ENCODE data around the gene C1orf52. TPM values are rescaled to one million over a fixed set of nuclear protein-coding genes. Genes with fewer than 3 reads are reported as not detected.
A peak's percentile ranks its signal among the peaks of the same experiment; 100 is the strongest.

Gene C1orf52
- 10 to 100 TPM; 46.5 to 70.6 (median 53.2) TPM for polyA plus RNA-seq (ENCODE audit: insufficient read depth in 1 of 5, insufficient read length in 5 of 5, low replicate concordance in 1 of 5)
- long read RNA-seq, donor 1, transcript C1orf52-203 (3 exons, 1,219 nt), result minor isoform, 16 of 56 reads
- long read RNA-seq, donor 1, transcript C1orf52-201 (4 exons, 3,391 nt), result major isoform, 29 of 56 reads
- long read RNA-seq, donor 1, partial matches to known transcripts, result 11 of 56 reads
- long read RNA-seq, donor 1, other reads (novel, unspliced or antisense), result 0 of 56 reads
- long read RNA-seq, donor 2, transcript C1orf52-203 (3 exons, 1,219 nt), result minor isoform, 6 of 21 reads
- long read RNA-seq, donor 2, transcript C1orf52-201 (4 exons, 3,391 nt), result major isoform, 15 of 21 reads
- long read RNA-seq, donor 2, partial matches to known transcripts, result 0 of 21 reads
- long read RNA-seq, donor 2, other reads (novel, unspliced or antisense), result 0 of 21 reads
- long read RNA-seq, donor 3, transcript C1orf52-201 (4 exons, 3,391 nt), result major isoform, 18 of 123 reads
- long read RNA-seq, donor 3, transcript C1orf52-203 (3 exons, 1,219 nt), result minor isoform, 8 of 123 reads
- long read RNA-seq, donor 3, partial matches to known transcripts, result 97 of 123 reads
- long read RNA-seq, donor 3, other reads (novel, unspliced or antisense), result 0 of 123 reads
- long read RNA-seq, donor 4, transcript C1orf52-203 (3 exons, 1,219 nt), result minor isoform, 8 of 23 reads
- long read RNA-seq, donor 4, transcript C1orf52-201 (4 exons, 3,391 nt), result major isoform, 10 of 23 reads
- long read RNA-seq, donor 4, partial matches to known transcripts, result 5 of 23 reads
- long read RNA-seq, donor 4, other reads (novel, unspliced or antisense), result 0 of 23 reads
- long read RNA-seq, donor 5, transcript C1orf52-203 (3 exons, 1,219 nt), result major isoform, 25 of 49 reads
- long read RNA-seq, donor 5, transcript C1orf52-201 (4 exons, 3,391 nt), result minor isoform, 24 of 49 reads
- long read RNA-seq, donor 5, partial matches to known transcripts, result 0 of 49 reads
- long read RNA-seq, donor 5, other reads (novel, unspliced or antisense), result 0 of 49 reads
- long read RNA-seq, donor 6, transcript C1orf52-201 (4 exons, 3,391 nt), result major isoform, 20 of 71 reads
- long read RNA-seq, donor 6, transcript C1orf52-203 (3 exons, 1,219 nt), result minor isoform, 9 of 71 reads
- long read RNA-seq, donor 6, partial matches to known transcripts, result 42 of 71 reads
- long read RNA-seq, donor 6, other reads (novel, unspliced or antisense), result 0 of 71 reads
- long read RNA-seq, donor 7, transcript C1orf52-201 (4 exons, 3,391 nt), result major isoform, 15 of 34 reads
- long read RNA-seq, donor 7, transcript C1orf52-203 (3 exons, 1,219 nt), result minor isoform, 12 of 34 reads
- long read RNA-seq, donor 7, partial matches to known transcripts, result 7 of 34 reads
- long read RNA-seq, donor 7, other reads (novel, unspliced or antisense), result 0 of 34 reads
- long read RNA-seq, donor 8, transcript C1orf52-203 (3 exons, 1,219 nt), result minor isoform, 5 of 17 reads
- long read RNA-seq, donor 8, transcript C1orf52-201 (4 exons, 3,391 nt), result major isoform, 12 of 17 reads
- long read RNA-seq, donor 8, partial matches to known transcripts, result 0 of 17 reads
- long read RNA-seq, donor 8, other reads (novel, unspliced or antisense), result 0 of 17 reads

DNA sequence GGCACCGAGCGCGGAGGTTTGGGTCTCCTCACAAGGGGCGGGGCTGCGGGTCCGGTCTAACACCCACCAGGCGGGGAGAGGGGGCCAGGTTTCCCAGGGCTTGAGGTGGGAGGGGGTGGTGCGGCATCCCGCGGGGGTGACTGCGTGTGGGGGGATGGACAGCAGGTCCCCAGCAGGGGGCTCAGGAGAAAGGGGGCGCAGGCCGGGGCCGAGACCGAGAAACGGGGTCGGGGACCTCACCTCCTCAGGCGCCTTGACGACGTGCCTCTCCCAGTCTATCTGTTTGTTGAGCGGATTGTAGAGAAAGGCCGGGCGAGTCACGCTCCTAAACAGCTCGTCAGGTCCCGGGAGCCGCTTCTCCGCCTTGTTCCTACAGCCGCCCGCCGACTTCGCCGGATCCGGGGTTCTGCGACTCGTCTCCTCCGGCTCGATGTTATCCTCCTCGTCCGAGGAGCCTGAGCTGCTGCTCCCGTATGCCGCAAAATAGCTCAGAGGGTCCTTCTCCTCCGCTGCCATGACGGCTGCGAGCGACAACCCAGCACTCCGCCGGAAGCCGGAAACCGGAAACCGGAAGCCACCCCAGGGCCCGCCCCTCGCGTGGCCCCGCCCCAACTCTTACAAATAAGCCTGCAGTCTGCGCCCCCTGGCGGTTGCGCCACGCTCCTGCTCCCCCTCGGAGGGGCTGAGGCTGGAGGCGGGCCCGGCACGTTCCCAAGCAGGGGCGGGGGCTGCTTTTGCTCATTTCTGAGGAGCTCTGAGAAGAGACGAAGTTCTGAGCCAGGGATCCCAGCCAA lies at the start of gene C1orf52:
Gene C1orf52, minus strand, starts transcription at position 545 of the 794 bp plus-strand sequence. Its CDS starts 29 bp downstream, at position 516.
- DNase-seq, result peak; percentile 97 to 98

DNA sequence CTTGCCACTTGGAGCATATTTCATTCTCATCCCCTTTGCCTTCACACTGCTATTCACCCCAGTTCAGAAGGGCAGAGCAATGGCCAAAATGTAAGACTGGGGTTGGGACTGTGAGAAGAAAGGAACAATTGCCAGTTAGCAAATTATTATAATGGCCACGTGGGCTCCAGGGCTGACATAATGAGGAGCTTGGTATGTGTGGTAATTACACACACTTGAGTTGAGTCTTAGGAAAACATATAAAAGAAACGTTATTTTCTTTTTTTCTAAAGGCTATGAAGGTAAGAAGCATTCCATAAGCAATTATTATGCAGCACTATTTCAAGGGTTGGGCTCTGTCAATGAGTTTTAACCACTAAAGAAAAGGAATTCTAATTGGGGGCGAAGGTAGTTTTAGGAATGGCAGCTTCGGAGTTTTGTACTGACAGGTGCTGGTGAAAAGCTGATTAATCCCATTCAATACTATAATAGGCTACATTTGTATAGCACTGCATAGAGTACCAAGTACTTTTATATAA lies 49.4 kb upstream of the C1orf52 start:
- no peak for DNase-seq

DNA sequence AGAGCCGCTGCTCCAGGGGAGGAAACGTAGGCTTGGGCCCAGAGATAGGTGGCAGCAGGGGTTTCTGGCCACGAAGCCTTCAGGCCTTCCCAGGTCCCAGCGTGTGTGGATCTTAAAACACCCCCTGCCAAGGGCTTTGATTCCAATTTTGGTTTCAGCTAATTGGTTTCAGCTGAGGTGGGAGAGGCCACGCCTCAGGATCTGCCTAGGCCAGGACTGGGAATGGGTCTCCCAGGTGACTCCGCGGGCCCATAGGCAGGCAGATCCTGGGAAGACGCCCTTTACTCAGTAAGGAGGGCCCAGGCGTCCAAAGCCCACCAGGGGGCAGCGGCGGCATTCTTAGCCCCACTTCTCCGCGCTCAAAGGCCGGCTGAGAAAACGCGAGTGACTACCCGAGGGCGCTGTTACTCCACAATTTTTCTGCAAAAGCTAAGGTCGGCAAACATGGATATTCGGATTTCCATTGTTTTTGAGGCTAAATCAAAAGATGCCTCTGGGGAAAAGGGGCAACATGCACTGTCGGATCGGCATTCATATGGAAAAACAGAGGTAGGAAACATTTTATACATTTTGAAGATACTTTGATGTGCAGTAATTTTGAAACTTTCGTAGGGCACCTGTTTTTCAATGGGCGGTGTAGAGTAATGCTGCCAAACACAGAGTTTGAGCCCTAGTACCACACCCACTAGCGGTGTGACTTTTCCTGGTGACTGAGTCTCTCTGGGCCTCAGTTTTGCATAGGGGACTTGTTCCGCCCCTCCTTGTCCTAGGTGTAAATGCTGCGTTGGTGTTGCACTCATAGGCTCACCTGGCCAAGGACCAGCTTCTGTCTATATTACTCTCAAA lies 48.7 kb upstream of the C1orf52 start:
- DNase-seq, result peak; percentile 82 to 88

DNA sequence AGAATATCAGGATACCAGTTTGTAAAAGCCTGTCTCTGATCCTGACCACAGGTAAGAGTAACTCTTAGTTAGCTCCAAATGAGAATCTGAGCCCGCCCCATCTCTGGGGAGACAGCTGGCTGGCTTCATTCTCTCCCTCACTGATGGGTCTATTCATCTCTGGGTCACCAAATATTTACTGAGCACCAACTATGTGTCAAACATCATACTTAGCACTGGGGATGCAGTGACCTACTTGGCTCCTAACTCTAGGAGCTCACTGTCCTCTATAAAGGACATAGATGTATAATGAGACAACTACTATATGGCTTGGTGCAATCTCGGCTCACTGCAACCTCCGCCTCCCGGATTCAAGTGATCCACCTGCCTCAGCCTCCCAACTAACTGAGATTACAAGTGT lies 46.8 kb upstream of the C1orf52 start:
- DNase-seq, result no peak

DNA sequence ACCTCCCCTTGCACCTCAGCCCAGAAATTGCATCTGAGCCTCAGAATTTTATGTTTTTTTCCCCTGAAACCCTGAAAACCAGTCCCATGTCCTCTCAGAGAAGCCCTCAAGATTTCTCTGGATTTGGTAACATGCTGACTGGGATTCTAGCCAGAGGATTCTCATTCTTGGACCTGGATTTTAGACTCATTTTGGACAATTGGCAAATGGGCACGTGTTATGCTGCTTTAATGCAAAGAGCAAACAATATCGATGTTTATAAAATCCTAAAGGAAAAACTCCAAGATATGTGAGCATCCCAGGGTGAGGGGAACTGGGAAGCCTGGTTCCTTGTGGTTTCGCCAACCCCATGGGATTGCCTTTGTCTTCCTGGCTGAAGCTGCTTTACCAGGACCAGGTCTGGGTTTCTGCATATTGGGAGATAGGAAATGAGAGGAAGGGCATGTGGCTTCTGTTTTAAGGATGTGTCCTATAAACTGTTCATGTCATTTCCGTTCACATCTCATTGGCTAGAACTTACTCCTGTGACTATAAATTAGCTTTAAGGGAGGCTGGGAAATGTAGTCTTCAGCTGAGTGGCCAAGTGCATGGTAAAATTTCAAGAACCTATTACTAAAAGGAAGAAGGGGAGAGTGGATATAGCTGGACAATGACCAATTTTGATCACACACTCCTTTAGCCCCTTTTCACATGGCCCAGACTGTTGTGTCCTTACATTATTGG lies 44.1 kb upstream of the C1orf52 start:
- no peak for DNase-seq

DNA sequence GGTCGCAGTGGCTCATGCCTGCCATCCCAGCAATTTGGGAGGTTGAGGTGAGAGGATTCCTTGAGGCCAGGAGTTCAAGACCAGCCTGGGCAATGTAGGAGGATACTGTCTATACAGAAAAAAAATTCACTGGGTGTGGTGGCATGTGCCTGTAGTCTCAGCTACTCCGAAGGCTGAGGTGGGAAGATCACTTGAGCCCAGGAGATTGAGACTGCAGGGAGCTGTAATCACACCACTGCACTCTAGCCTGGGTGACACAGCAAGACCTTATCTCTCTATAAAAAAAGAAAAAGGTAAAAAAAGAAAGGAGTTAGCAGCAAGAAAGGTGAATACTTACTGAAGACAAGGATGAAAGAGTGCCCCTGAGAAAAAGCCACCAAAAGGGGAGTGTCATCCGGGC lies 40.7 kb upstream of the C1orf52 start:
- no peak for DNase-seq

DNA sequence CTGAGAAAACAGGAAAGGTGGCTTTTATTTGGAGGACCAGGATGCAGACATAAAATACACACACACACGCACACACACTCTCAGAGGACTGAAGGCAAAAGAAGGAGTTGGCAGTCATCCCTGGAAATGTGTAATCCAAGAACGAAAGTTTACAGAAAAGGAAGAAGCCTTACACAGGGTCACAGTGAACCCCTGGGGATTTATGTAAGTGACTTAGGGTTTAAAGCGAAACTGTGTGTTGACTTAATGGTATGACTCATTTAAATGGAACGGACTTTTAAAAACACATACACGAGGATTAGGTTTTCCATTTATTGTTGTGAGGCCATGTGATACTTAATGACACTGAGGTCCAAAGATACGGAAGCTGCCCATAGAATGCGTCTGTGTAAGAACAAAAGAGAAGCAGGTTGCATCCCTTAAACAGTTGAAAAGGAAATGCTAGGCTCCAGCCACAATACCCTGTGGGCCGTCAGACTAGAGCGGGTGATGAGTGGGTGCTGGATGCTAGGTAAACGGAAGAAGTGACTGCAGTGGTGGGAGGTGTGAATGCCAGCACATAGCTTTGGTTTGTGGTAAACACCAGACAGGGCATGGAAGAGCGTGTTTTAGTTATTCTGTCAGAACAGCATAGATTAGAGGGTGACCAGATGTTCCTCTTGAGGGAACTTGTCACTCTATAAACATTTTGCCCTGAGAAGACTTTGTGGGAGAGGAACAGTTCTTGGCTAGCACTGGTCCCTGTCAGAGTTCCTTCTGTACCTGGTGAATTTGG lies 38.6 kb upstream of the C1orf52 start:
- DNase-seq, result peak; percentile 87 to 91

DNA sequence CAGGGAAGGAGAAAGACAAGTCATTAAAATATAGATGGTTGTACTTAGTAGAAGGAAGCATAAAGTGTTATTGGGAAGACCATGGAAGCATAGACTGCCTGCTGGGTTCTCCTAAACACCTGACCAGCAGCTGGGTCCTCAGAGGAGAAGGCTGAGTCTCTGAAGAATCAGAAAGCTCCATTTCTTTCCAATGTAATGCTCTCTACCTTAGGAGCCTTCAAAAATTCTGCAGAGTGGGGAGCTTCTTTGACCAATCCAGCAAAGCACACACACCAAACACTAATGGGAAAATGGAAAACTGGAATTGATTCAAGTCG lies 38.0 kb upstream of the C1orf52 start:
- DNase-seq, result no peak

DNA sequence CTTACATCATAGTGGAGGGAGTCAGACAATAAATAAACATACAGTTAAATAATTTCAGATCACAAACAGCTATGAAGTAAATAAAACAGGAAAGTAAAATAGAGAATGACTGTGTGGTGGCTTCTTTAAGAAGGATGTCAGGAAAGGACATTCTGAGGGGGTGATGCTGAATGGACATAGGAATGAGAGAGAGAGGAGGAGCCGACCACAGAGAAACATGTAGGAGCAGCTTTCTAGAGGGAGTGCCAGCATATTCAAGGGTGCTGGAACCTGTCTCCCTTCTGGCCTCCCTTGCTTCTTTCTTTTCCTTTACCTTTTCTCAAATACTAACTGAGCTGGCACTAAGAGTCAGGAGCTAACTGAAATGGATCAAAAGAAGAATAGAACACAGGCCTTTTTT lies 37.5 kb upstream of the C1orf52 start:
- DNase-seq, result no peak

DNA sequence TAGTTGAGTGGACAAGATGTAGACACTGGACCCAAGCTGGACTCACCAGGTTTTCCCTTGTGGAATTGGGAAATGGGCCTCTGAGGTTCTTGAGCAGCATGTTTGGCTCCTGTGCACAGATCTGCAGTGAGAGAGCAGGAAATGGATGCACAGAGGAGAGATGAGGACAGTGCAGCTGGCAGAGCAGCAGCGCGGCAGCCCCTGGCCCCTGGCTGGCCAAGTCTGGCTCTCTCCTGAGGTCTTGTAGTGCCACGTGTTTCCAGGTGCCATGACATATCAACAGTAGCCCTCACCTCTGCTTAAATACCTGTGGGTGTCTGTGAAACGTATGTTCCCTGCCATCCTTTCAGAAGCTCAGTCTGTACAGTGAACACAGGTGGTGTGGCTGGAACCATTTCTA lies 36.2 kb upstream of the C1orf52 start:
- DNase-seq, result no peak

DNA sequence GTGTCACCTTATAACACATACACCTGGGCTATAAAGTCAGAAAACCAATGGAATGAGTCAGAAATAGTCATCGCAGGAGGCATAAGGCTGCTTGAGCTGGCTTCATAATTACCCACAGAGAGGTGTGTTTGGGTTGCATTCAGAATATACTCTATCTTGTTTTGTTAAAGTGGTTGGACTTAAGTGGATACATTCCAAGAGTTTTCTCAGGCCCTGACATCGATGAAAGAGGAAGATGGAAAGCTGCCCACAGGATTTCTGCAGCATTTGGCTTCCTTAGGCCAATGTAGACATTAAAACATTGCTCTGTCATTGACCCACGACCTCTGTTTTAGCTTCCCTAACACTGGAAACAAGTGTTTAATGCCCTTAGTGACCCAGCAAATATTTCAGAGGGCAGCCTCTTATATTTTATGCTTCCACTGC lies 35.6 kb upstream of the C1orf52 start:
- no peak for DNase-seq

DNA sequence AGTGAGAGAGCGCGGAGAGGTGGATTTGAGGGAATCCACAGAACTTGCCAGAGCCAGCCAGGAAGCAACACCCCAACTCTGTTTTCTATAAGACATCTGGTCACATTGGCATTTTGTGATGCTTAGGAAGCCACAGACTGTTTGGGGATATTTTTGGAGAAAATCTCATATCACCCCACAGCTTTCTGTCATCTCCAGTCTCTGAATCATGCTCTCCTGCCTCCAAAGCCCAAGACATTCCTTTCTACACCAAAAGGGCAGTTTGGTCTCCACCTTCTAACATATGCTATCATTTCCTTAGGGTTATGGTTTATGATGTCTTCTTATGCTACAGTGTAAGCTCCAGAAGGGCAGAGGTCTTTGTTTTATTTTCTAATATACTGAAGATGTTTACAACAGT lies 31.4 kb upstream of the C1orf52 start:
- no peak for DNase-seq

DNA sequence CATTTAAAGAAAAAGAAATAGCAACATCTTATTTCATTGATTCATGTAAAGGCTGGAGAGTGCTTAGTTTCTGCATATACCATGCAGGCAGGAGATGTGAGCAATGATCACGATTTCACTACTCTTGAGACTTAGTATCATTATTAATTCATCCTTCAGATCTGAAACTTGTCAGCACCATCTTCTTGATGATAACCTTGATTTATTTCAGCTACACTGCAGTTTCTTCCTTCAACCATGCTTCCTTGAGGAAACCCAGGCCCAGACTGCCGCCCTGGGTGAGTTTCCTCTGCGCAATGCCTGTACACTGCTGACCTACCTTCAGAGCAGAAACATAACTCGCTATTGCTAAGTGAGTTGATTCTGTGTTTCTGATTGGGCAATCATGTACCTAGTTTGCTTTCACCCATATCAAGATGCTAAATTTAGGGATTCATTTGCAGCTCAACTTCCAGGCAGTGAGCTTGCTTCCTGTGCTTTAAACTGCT lies 30.4 kb upstream of the C1orf52 start:
- no peak for DNase-seq

DNA sequence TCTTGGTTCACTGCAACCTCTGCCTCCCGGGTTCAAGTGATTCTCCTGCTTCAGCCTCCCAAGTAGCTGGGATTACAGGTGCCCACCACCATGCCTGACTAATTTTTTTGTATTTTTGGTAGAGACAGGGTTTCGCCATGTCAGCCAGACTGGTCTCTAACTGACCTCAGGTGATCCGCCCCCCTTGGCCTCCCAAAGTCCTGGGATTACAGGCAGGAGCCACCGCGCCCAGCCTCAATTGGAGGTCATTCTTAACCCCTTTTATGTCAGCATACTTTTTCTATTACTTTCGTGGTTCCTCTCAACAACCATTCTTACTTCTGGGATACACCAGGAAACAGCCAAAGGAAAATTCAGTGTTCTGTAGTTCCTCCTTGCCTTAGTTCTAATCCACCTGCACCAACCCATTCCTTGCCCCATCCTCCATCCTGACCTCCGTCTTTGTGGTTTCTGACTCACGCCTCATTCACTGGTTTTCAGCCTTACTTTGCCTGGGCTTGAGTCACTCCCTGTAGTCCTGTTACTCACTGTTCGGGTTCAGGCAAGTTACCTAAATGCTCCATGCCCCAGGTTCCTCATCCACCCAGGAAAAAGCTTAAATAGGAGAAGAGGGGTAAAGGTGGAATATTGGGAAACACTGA lies 29.9 kb upstream of the C1orf52 start:
- no peak for DNase-seq

DNA sequence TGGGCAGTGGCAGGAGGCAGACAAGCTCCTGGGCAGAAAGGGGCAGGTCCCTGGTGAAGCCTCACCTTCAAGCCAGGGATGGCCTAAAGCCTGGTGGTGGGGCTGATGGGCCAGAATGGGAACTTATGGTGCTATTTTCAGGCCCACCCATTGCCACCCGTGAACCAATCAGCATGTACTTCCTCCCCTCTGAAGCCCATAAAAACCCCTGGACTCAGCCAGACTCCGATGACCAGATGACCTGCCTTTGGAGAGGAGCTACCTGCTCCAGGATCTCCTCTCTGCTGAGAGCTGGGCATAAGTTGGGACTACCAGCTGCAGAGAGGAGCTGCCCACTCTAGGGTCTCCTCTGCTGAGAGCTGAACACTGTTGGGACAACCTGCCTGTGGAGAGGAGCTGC lies 24.7 kb upstream of the C1orf52 start:
- no peak for DNase-seq

DNA sequence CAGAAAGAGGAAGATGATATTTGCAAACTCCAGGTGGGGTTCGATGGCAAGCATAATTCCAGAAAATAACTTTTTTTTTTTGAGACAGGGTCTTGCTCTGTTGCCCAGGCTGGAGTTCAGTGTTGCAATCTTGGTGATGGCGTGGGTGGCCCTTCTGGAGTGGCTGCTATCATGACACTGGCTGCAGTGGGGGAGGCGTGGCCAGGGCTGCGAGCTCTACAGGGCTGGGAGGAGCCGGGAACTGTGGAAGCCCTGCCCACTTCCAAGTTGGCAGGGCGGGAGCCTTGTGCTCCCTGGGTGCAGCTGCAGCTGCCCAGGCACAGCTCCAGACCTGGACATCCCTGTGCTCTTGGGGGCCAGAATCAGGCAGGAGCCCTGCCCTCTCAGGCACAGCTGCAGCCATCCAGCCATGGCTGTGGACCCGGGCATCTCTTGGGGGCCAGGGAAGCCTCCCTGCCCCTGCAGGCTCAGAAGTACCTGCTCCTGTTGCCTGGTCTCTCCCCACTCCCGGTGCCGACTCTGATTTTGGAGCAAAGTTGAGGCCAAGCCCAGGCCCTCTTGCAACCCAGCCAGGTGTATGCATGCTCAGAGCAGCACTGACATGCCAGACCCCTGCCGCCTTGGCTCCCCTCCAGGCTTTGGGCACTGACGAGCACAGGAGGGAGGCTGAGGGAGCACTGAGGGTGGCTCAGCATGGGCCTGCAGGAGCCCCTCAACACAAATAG lies 24.2 kb upstream of the C1orf52 start:
- DNase-seq, result no peak
